ENCODE results near the gene NUDT14.

Gene NUDT14

DNA sequence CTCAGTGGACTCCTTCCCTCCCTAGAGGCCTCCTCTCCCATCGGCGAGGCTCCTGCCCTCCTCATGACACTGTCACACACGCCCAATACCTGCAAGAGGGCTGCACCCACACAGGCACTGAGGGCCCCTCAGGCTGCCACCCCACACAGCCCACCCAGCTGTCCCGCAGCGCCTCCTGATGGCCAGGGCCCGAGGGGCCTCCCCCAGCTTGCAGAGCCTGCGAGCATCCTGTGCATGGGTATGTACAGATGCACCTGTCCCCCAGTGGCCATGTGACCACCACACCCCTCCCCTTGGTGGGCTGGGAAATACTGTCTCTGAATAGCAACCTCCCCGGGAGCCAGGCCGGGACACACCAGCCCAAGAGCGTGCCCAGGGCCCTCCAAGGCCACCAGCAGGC is 19.0 kb upstream of the NUDT14 start:
- H3K4me1 ChIP-seq (ENCODE audit: control insufficient read depth in 2 of 2, insufficient read depth in 2 of 2, low read length in 2 of 2), result peaks cover 9 to 11% of the 10 kb centered on the region in 2 donors
- H3K36me3 ChIP-seq (ENCODE audit: control insufficient read depth in 2 of 2, insufficient read depth in 2 of 2, low read length in 2 of 2), result no peaks in the 10 kb centered on the region
- no peak overlapping the region for H3K4me3 ChIP-seq (ENCODE audit: low read length in 2 of 2)
- H3K27me3 ChIP-seq (ENCODE audit: control insufficient read depth in 2 of 2, insufficient read depth in 2 of 2, low read length in 2 of 2), result peaks cover 31 to 38% of the 10 kb centered on the region in 2 donors
- no peaks in the 10 kb centered on the region for H3K9me3 ChIP-seq (ENCODE audit: control insufficient read depth in 2 of 2, low read length in 2 of 2)
- H3K27ac ChIP-seq (ENCODE audit: low read depth in 2 of 2, low read length in 2 of 2), result no peak overlapping the region
- no peak overlapping the region for H3K9ac ChIP-seq (ENCODE audit: low read depth in 1 of 2, low read length in 2 of 2)

DNA sequence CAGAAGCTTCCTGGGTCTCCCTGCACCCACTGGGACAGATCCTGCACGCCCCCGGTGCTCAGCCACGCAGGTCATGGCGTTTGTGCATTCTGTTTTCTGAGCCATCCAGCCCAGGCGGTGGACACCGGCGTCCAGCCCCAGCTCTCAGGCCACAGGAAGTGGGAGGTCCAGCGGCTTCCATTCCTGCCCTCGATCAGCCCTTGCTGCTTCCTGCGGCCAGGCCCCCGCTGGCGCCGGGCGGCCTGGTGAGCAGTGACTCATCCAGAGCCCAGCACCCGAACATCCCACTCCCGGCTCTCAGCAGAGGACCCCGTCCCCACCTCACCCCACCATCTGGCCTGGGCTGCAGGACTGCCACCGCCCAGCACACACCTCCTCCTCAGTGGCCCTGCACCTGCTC is 18.0 kb upstream of the NUDT14 start:
- H3K4me3 ChIP-seq (ENCODE audit: low read length in 2 of 2), result no peak overlapping the region
- peak overlapping the region in 1 of 2 donors; percentile 16 for H3K27ac ChIP-seq (ENCODE audit: low read depth in 2 of 2, low read length in 2 of 2)
- H3K27me3 ChIP-seq (ENCODE audit: control insufficient read depth in 2 of 2, insufficient read depth in 2 of 2, low read length in 2 of 2), result peaks cover 37 to 42% of the 10 kb centered on the region in 2 donors
- no peaks in the 10 kb centered on the region for H3K36me3 ChIP-seq (ENCODE audit: control insufficient read depth in 2 of 2, insufficient read depth in 2 of 2, low read length in 2 of 2)
- H3K9me3 ChIP-seq (ENCODE audit: control insufficient read depth in 2 of 2, low read length in 2 of 2), result no peaks in the 10 kb centered on the region
- H3K4me1 ChIP-seq (ENCODE audit: control insufficient read depth in 2 of 2, insufficient read depth in 2 of 2, low read length in 2 of 2), result peaks cover 0 to 2% of the 10 kb centered on the region in 2 donors
- no peak overlapping the region for H3K9ac ChIP-seq (ENCODE audit: low read depth in 1 of 2, low read length in 2 of 2)

DNA sequence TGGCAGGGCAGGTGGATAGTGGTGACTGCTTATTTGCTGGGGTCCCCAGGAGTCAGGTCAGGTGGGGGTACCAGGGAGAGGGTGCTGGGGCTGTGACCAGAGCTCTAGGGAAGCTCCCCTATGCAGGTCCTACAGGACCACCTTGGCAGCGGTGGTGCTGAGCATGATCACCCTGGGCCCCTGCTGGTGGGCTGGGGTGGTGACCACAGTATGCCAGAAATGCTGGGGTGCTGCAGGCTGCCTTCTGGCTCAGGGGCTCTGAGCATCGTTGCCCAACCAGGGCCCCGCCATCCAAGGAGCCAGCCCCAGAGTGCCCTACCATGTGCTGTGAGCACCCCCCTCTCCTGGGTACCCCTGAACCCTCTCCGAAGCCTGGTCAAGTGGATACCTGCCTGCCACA is 17.5 kb upstream of the NUDT14 start:
- Histone ChIP-seq H3K27ac (ENCODE audit: low read depth in 2 of 2, low read length in 2 of 2) (peak overlapping the region in 1 of 2 donors; percentile 16), H3K4me3 (ENCODE audit: low read length in 2 of 2) (no peak overlapping the region), H3K9ac (ENCODE audit: low read depth in 1 of 2, low read length in 2 of 2) (no peak overlapping the region), H3K36me3 (ENCODE audit: control insufficient read depth in 2 of 2, insufficient read depth in 2 of 2, low read length in 2 of 2) (no peaks in the 10 kb centered on the region), H3K4me1 (ENCODE audit: control insufficient read depth in 2 of 2, insufficient read depth in 2 of 2, low read length in 2 of 2) (peaks cover 0 to 2% of the 10 kb centered on the region in 2 donors), H3K27me3 (ENCODE audit: control insufficient read depth in 2 of 2, insufficient read depth in 2 of 2, low read length in 2 of 2) (peaks cover 40 to 42% of the 10 kb centered on the region in 2 donors), H3K9me3 (ENCODE audit: control insufficient read depth in 2 of 2, low read length in 2 of 2) (no peaks in the 10 kb centered on the region)

DNA sequence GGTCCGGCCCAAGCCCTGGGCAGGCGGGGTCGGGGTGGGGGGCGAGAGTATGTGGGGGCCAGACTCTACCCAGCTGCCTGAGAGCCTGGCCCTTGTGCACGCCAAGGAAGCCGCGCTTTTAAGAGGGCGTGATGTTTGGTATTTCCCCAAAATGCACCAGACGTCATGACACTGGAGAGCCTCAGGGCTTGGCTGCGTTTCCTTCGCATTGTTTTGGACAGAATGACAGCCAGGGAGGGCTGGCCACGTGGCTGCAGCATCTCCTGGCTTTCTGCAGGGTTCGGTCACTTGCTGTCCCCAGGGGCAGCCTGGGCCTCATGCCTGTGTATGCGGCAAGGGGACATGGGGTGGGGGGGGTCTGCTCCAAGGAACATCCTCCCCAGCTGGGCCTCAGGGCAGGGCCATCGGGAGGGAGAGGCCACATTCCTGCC is 16.1 kb upstream of the NUDT14 start:
- no peak overlapping the region for H3K9ac ChIP-seq (ENCODE audit: low read depth in 1 of 2, low read length in 2 of 2)
- H3K27me3 ChIP-seq (ENCODE audit: control insufficient read depth in 2 of 2, insufficient read depth in 2 of 2, low read length in 2 of 2), result peaks cover 37 to 39% of the 10 kb centered on the region in 2 donors
- no peaks in the 10 kb centered on the region for H3K4me1 ChIP-seq (ENCODE audit: control insufficient read depth in 2 of 2, insufficient read depth in 2 of 2, low read length in 2 of 2)

DNA sequence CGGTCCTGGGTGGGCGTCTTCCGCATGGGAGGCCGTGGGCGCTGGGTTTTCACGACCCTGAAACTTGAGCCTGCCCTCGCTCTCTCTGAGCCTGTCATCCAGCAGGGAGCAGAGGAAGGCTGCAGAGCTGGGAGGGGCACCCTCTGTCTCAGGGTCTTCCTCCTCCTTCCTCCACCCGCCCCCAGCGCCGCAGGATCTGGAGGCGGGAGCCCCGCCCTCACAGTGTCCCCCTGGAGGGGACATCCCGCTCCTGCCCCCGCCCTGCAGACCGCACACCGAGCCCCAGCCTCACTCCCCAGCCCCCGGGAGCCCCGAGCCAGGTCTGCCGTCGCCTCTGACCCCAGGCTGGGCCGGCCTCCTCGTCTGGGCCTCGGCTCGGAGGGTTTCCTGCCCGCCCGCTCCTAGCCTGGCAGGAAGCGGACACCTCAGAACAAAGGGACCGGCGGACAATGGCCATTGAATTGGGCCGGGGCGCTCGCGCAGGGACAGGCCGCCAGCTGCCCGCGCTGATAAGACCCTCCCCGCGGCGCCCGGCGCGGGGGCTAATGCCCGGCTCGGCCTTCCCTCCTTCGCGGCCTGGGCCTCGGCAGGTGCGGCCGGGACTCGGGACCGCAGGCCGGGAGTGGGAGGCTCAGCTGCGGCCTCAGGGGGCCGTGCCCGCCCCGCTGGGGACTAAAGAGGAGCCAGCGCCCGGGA is 15.3 kb upstream of the NUDT14 start:
- Histone ChIP-seq H3K4me1 (ENCODE audit: control insufficient read depth in 2 of 2, insufficient read depth in 2 of 2, low read length in 2 of 2) (no peaks in the 10 kb centered on the region), H3K4me3 (ENCODE audit: low read length in 2 of 2) (no peak overlapping the region), H3K9me3 (ENCODE audit: control insufficient read depth in 2 of 2, low read length in 2 of 2) (no peaks in the 10 kb centered on the region), H3K36me3 (ENCODE audit: control insufficient read depth in 2 of 2, insufficient read depth in 2 of 2, low read length in 2 of 2) (no peaks in the 10 kb centered on the region), H3K27ac (ENCODE audit: low read depth in 2 of 2, low read length in 2 of 2) (peak overlapping the region in 1 of 2 donors; percentile 58), H3K27me3 (ENCODE audit: control insufficient read depth in 2 of 2, insufficient read depth in 2 of 2, low read length in 2 of 2) (peaks cover 35 to 37% of the 10 kb centered on the region in 2 donors), H3K9ac (ENCODE audit: low read depth in 1 of 2, low read length in 2 of 2) (no peak overlapping the region)

More for the DNA sequence above, 16.1 kb upstream of the NUDT14 start:
- no peaks in the 10 kb centered on the region for H3K36me3 ChIP-seq (ENCODE audit: control insufficient read depth in 2 of 2, insufficient read depth in 2 of 2, low read length in 2 of 2)
- H3K4me3 ChIP-seq (ENCODE audit: low read length in 2 of 2), result no peak overlapping the region
- H3K27ac ChIP-seq (ENCODE audit: low read depth in 2 of 2, low read length in 2 of 2), result no peak overlapping the region
- H3K9me3 ChIP-seq (ENCODE audit: control insufficient read depth in 2 of 2, low read length in 2 of 2), result no peaks in the 10 kb centered on the region

DNA sequence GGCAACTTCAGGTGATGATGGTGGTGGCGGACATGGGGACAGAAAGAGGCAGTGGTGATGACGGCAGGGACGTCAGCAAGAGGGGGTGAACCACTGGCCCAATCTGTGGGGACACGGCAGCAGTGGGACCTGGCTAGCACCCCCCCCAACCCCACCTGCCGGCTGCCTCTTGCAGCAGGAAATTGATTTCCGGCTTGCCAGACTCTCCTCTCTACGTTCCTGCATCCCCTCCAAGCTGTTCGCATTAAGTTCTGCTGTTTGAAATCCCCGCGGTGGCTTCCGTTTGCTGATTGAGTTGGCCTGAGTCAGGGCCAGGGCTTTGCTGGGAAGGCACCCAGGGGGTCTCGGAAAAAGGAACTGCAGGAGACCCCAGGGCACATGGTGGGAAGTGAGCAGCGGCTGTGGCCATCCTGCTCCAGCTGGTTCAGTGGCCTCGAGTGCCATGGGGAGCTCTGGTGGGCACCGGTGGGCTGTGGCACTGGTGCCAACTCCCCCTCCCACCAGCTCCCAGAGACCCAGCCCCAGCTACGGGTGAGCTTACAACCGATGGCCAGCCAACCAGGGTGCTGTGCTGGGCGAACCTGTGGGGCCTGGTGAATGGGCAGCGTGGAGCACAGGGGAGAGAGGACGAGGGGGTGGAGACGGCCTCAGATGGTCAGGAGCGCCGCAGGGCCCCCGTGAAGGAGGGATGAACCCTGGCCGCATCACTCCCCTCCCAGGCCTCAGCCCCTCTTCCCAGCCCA is 14.6 kb upstream of the NUDT14 start:
- H3K27ac ChIP-seq (ENCODE audit: low read depth in 2 of 2, low read length in 2 of 2), result peak overlapping the region in 1 of 2 donors; percentile 58
- H3K27me3 ChIP-seq (ENCODE audit: control insufficient read depth in 2 of 2, insufficient read depth in 2 of 2, low read length in 2 of 2), result peaks cover 30 to 34% of the 10 kb centered on the region in 2 donors
- no peak overlapping the region for H3K4me3 ChIP-seq (ENCODE audit: low read length in 2 of 2)
- H3K9me3 ChIP-seq (ENCODE audit: control insufficient read depth in 2 of 2, low read length in 2 of 2), result no peaks in the 10 kb centered on the region
- H3K36me3 ChIP-seq (ENCODE audit: control insufficient read depth in 2 of 2, insufficient read depth in 2 of 2, low read length in 2 of 2), result no peaks in the 10 kb centered on the region
- H3K9ac ChIP-seq (ENCODE audit: low read depth in 1 of 2, low read length in 2 of 2), result no peak overlapping the region
- H3K4me1 ChIP-seq (ENCODE audit: control insufficient read depth in 2 of 2, insufficient read depth in 2 of 2, low read length in 2 of 2), result no peaks in the 10 kb centered on the region

DNA sequence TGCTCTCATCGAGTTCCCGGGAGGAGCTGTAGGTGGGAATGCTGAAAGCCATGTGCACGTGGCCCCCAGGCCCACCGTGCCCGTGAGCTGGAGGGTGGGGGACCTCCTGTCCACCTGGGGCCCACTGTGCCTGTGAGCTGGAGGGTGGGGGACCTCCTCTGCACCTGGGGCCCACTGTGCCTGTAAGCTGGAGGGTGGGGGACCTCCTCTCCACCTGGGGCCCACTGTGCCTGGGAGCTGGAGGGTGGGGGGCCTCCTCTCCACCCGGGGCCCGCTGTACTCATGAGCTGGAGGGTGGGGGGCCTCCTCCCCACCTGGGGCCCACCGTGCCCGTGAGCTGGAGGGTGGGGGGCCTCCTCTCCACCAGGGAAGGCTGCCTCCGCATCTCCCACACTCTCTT is 13.9 kb upstream of the NUDT14 start:
- H3K27ac ChIP-seq (ENCODE audit: low read depth in 2 of 2, low read length in 2 of 2), result no peak overlapping the region
- H3K4me1 ChIP-seq (ENCODE audit: control insufficient read depth in 2 of 2, insufficient read depth in 2 of 2, low read length in 2 of 2), result no peaks in the 10 kb centered on the region
- peaks cover 29% of the 10 kb centered on the region in 2 donors for H3K27me3 ChIP-seq (ENCODE audit: control insufficient read depth in 2 of 2, insufficient read depth in 2 of 2, low read length in 2 of 2)
- no peak overlapping the region for H3K9ac ChIP-seq (ENCODE audit: low read depth in 1 of 2, low read length in 2 of 2)
- H3K9me3 ChIP-seq (ENCODE audit: control insufficient read depth in 2 of 2, low read length in 2 of 2), result no peaks in the 10 kb centered on the region
- H3K36me3 ChIP-seq (ENCODE audit: control insufficient read depth in 2 of 2, insufficient read depth in 2 of 2, low read length in 2 of 2), result no peaks in the 10 kb centered on the region
- no peak overlapping the region for H3K4me3 ChIP-seq (ENCODE audit: low read length in 2 of 2)

DNA sequence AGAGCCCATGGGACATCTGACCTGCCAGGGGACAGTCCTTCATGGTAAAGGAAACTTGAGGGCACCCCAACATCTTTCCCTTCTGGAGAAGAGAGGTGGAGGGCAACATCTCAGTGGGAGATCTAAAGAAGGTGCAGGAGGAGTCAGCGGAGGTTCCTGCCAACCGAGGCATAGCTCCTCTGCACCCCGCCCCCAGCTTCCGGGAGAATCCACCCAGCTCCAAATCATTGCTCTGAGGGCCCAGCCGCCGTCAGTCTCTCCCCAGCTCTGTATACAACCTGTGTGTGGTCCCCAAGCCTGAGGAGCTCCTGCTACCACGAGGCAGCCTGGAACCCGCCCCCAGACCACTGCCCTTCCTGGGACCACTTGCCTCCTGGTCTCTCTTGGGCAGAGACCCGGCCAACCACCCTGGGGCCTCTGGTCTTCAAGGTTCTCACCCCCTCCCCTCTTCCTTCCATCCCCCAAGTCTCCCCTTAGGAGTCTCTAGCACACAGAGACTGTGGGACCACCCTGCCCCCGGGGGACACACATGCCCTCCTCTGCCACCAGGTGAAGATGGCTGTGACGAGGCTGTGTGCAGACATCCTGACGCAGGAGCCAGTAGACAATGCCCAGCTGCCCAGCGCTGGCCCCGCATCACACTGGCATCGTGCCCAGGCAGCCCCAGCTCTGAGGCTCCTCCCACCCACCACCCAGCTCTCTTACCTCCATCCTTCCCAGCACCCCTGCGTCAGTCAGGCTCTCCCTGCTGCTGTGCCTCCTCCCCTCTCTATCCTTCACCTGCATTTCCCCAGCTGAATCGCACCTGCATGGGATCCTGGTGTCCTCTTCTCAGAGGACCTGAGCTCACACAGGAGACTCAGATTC is 13.0 kb upstream of the NUDT14 start:
- no peak overlapping the region for H3K9ac ChIP-seq (ENCODE audit: low read depth in 1 of 2, low read length in 2 of 2)
- H3K36me3 ChIP-seq (ENCODE audit: control insufficient read depth in 2 of 2, insufficient read depth in 2 of 2, low read length in 2 of 2), result no peaks in the 10 kb centered on the region
- H3K9me3 ChIP-seq (ENCODE audit: control insufficient read depth in 2 of 2, low read length in 2 of 2), result no peaks in the 10 kb centered on the region
- no peaks in the 10 kb centered on the region for H3K4me1 ChIP-seq (ENCODE audit: control insufficient read depth in 2 of 2, insufficient read depth in 2 of 2, low read length in 2 of 2)
- no peak overlapping the region for H3K27ac ChIP-seq (ENCODE audit: low read depth in 2 of 2, low read length in 2 of 2)
- H3K27me3 ChIP-seq (ENCODE audit: control insufficient read depth in 2 of 2, insufficient read depth in 2 of 2, low read length in 2 of 2), result peaks cover 23 to 29% of the 10 kb centered on the region in 2 donors
- H3K4me3 ChIP-seq (ENCODE audit: low read length in 2 of 2), result no peak overlapping the region

DNA sequence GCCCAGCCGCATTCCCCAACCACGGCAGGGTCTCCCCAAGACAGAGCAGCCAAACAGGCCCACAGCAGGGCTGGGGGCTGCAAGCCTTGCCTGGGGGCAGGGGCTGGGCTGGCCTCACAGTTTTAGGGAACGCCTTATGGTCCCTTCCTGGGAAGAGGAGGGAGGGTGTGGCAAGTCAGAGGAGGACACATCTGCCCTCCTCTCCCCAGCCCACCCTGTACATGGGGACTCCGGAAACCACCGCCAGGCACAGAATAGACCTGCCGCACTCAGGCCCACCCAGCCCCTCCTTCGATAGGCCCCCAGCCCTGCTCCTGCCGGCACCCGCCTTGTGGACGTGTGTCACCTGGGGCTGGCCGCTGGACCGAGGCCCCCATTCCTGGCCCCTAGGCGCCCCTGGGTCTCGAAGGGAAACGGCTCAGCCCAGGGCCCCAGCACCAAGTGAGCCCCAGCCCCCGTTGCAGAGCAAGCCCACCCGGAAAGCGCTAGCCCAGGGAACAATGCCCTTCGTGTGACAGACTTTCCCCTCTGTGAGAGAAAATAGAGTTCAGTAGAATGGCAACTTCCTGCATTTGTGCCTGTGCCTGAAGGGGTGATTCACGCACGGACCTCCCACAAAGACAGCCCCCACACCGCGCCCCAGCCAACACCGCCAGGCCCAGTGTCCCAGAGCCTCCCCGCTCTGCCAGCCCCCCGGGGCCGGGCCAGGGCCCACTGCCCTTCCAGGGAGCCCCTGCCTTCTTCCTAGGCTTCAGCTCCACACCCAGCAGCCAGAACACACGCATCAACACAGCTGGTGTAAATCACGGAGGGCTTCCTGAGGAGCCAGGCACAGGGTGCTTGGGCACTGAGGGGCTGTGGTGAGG is 12.0 kb upstream of the NUDT14 start:
- Histone ChIP-seq H3K27ac (ENCODE audit: low read depth in 2 of 2, low read length in 2 of 2) (no peak overlapping the region), H3K36me3 (ENCODE audit: control insufficient read depth in 2 of 2, insufficient read depth in 2 of 2, low read length in 2 of 2) (no peaks in the 10 kb centered on the region), H3K4me1 (ENCODE audit: control insufficient read depth in 2 of 2, insufficient read depth in 2 of 2, low read length in 2 of 2) (no peaks in the 10 kb centered on the region), H3K9me3 (ENCODE audit: control insufficient read depth in 2 of 2, low read length in 2 of 2) (no peaks in the 10 kb centered on the region), H3K9ac (ENCODE audit: low read depth in 1 of 2, low read length in 2 of 2) (no peak overlapping the region), H3K27me3 (ENCODE audit: control insufficient read depth in 2 of 2, insufficient read depth in 2 of 2, low read length in 2 of 2) (peaks cover 21 to 29% of the 10 kb centered on the region in 2 donors), H3K4me3 (ENCODE audit: low read length in 2 of 2) (no peak overlapping the region)
